Measurements from ENCODE around the gene HELB. TPM values are rescaled to one million over a fixed set of nuclear protein-coding genes. Genes with fewer than 3 reads are reported as not detected.

The HELB gene
- total RNA-seq, 1 experiment from 2014 or later = 10.7 TPM

DNA sequence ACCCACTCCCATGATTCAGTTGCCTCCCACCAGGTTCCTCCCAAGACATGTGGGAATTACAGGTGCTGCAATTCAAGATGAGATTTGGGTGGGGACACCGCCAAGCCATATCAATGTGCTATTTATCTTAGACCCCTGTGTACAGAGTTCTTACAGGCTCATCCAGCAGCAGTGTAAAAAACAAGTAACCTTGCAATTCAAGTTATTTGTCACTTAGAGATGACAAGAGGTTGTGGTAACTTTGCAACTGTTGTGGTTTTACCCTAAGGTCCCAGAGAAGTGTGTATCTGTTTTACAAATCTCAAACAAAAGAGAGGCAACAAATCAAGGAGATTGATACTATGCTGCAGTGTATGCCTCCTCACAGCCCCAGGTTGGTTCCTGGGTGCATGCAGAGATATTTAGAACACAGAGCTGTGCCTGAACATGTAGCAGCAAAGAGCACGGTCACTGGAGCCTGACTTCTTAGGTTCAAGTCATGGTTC lies 11.5 kb upstream of the HELB start:
- Histone ChIP-seq H4K8ac (replicated peaks; ENCODE audit: insufficient read length, low read depth, low read length) (no peak overlapping the region), H3K18ac (ENCODE audit: insufficient read length, low read depth, low read length) (no peak overlapping the region), H3K79me1 (ENCODE audit: insufficient read depth, low read depth, low read length, poor library complexity, severe bottlenecking) (no peaks in the 10 kb centered on the region), H3K27me3 (ENCODE audit: insufficient read depth, low read length) (no peaks in the 10 kb centered on the region), H3K4me2 (ENCODE audit: insufficient read depth, insufficient read length, low read length) (no peak overlapping the region), H3K14ac (ENCODE audit: insufficient read depth, low read length) (no peak overlapping the region), H2BK5ac (ENCODE audit: insufficient read length, low read length) (no peak overlapping the region), H2BK20ac (ENCODE audit: low read depth, low read length, poor library complexity, severe bottlenecking) (no peak overlapping the region), H4K91ac (ENCODE audit: insufficient read length, low read depth, low read length) (no peak overlapping the region), H2BK15ac (ENCODE audit: low read depth, low read length) (no peak overlapping the region), H4K20me1 (ENCODE audit: control insufficient read depth, insufficient read depth, insufficient read length) (no peaks in the 10 kb centered on the region), H2AK5ac (ENCODE audit: insufficient read length, low read length) (no peak overlapping the region), H3K23me2 (ENCODE audit: insufficient read length, low read depth, low read length, poor library complexity, severe bottlenecking) (no peaks in the 10 kb centered on the region), H3K4ac (ENCODE audit: low read depth, low read length) (no peak overlapping the region), H2BK120ac (ENCODE audit: low read depth, low read length, poor library complexity, severe bottlenecking) (no peak overlapping the region), H3K4me1 (ENCODE audit: insufficient read depth, low read length) (no peaks in the 10 kb centered on the region), H3T11ph (ENCODE audit: low read length) (no peak overlapping the region), H4K5ac (ENCODE audit: insufficient read length, low read depth, low read length) (no peak overlapping the region), H3K23ac (ENCODE audit: insufficient read length, low read depth, low read length) (no peak overlapping the region), H2BK12ac (ENCODE audit: insufficient read length, low read depth, low read length) (no peak overlapping the region), H2AFZ (ENCODE audit: low read length) (no peak overlapping the region), H3K56ac (ENCODE audit: insufficient read length, low read depth, low read length) (no peak overlapping the region), H3K9me3 (ENCODE audit: control insufficient read depth, low read depth, low read length) (no peaks in the 10 kb centered on the region), H3K9ac (ENCODE audit: extremely low read depth, insufficient read length, low read length) (no peak overlapping the region), H3K27ac (ENCODE audit: insufficient read length, low read depth, low read length) (no peak overlapping the region), H3K79me2 (ENCODE audit: insufficient read depth, low read length) (no peaks in the 10 kb centered on the region)
- DNase-seq = no peak
- TF ChIP-seq, protein P1, sequence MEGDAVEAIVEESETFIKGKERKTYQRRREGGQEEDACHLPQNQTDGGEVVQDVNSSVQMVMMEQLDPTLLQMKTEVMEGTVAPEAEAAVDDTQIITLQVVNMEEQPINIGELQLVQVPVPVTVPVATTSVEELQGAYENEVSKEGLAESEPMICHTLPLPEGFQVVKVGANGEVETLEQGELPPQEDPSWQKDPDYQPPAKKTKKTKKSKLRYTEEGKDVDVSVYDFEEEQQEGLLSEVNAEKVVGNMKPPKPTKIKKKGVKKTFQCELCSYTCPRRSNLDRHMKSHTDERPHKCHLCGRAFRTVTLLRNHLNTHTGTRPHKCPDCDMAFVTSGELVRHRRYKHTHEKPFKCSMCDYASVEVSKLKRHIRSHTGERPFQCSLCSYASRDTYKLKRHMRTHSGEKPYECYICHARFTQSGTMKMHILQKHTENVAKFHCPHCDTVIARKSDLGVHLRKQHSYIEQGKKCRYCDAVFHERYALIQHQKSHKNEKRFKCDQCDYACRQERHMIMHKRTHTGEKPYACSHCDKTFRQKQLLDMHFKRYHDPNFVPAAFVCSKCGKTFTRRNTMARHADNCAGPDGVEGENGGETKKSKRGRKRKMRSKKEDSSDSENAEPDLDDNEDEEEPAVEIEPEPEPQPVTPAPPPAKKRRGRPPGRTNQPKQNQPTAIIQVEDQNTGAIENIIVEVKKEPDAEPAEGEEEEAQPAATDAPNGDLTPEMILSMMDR (conservative IDR thresholded peaks at IDR 0.05) = no peak
- Mint-ChIP-seq H3K27me3 (ENCODE audit: low read depth) (no peaks in the 10 kb centered on the region), H3K9me3 (no peaks in the 10 kb centered on the region), H3K4me3 (no peak overlapping the region), H3K4me1 (no peaks in the 10 kb centered on the region), H3K27ac (no peak overlapping the region), H3K36me3 (ENCODE audit: insufficient read depth in 1 of 3, low read depth in 3 of 3) (no peaks in the 10 kb centered on the region)
- WGBS (ENCODE audit: extremely low coverage, insufficient read length, low lambda C conversion rate) = no CpG with 5 or more reads among the region's 2 CpGs

All from H9 (cell line).